Measurements from ENCODE around the gene KCNJ14.

The KCNJ14 gene

GRCh38 chr19:48418317-48419064 lies 36.9 kb upstream of the KCNJ14 start:
- H3K9me3 ChIP-seq (ENCODE audit: insufficient read depth, low read length), result no peaks in the 10 kb centered on the region
- H3K36me3 ChIP-seq (ENCODE audit: low read length), result no peaks in the 10 kb centered on the region
- no peak overlapping the region for H3K27ac ChIP-seq (ENCODE audit: low read depth, low read length)
- no peaks in the 10 kb centered on the region for H3K9me2 ChIP-seq (replicated peaks; ENCODE audit: insufficient read depth, low read length)
- H3K4me2 ChIP-seq (ENCODE audit: low read depth, low read length, poor library complexity, severe bottlenecking), result peak overlapping the region; percentile 49
- peak overlapping the region; percentile 42; the same call in 1 of the 2 replicates for H3K9ac ChIP-seq (ENCODE audit: low read length)
- no peaks in the 10 kb centered on the region for H3K79me2 ChIP-seq (ENCODE audit: insufficient read depth, low read length)
- H3K4me3 ChIP-seq (ENCODE audit: insufficient read depth, low read length, poor library complexity, severe bottlenecking), result no peak overlapping the region
- TF ChIP-seq CTCF (IDR thresholded peaks at IDR 0.05; ENCODE audit: insufficient read depth, low read length, poor library complexity, severe bottlenecking) (no peak), EZH2phosphoT487 (conservative IDR thresholded peaks at IDR 0.05; ENCODE audit: low read length) (no peak)
- H3K27me3 ChIP-seq (ENCODE audit: low read length), result no peaks in the 10 kb centered on the region
- H4K20me1 ChIP-seq (ENCODE audit: low read depth, low read length), result no peaks in the 10 kb centered on the region
- peak overlapping the region; percentile 98 for H2AFZ ChIP-seq (ENCODE audit: low read depth, low read length, severe bottlenecking)
- no peaks in the 10 kb centered on the region for H3F3A ChIP-seq (ENCODE audit: insufficient read depth)

- H3K79me2 ChIP-seq (ENCODE audit: insufficient read depth, low read length), result no peaks in the 10 kb centered on the region
- peak overlapping the region; percentile 49 for H3K4me2 ChIP-seq (ENCODE audit: low read depth, low read length, poor library complexity, severe bottlenecking)
- H3K9me3 ChIP-seq (ENCODE audit: insufficient read depth, low read length), result no peaks in the 10 kb centered on the region
- no peaks in the 10 kb centered on the region for H3K36me3 ChIP-seq (ENCODE audit: low read length)
- H4K20me1 ChIP-seq (ENCODE audit: low read depth, low read length), result no peaks in the 10 kb centered on the region
- TF ChIP-seq CTCF (IDR thresholded peaks at IDR 0.05; ENCODE audit: insufficient read depth, low read length, poor library complexity, severe bottlenecking) (no peak), EZH2phosphoT487 (conservative IDR thresholded peaks at IDR 0.05; ENCODE audit: low read length) (no peak)
- no peaks in the 10 kb centered on the region for H3K9me2 ChIP-seq (replicated peaks; ENCODE audit: insufficient read depth, low read length)
- no peak overlapping the region for H3K27ac ChIP-seq (ENCODE audit: low read depth, low read length)
- H3K4me3 ChIP-seq (ENCODE audit: insufficient read depth, low read length, poor library complexity, severe bottlenecking), result peak overlapping the region; percentile 48
- no peaks in the 10 kb centered on the region for H3F3A ChIP-seq (ENCODE audit: insufficient read depth)
- H3K27me3 ChIP-seq (ENCODE audit: low read length), result no peaks in the 10 kb centered on the region
- peak overlapping the region; percentile 42; the same call in 1 of the 2 replicates for H3K9ac ChIP-seq (ENCODE audit: low read length)
- peak overlapping the region; percentile 98 for H2AFZ ChIP-seq (ENCODE audit: low read depth, low read length, severe bottlenecking)
Measured at GRCh38 chr19:48419158-48419920, 36.0 kb upstream of the KCNJ14 start.

- Histone ChIP-seq H3F3A (ENCODE audit: insufficient read depth) (no peaks in the 10 kb centered on the region), H2AFZ (ENCODE audit: low read depth, low read length, severe bottlenecking) (no peak overlapping the region), H3K27ac (ENCODE audit: low read depth, low read length) (no peak overlapping the region), H3K79me2 (ENCODE audit: insufficient read depth, low read length) (no peaks in the 10 kb centered on the region), H3K36me3 (ENCODE audit: low read length) (no peaks in the 10 kb centered on the region), H3K4me3 (ENCODE audit: insufficient read depth, low read length, poor library complexity, severe bottlenecking) (no peak overlapping the region), H3K4me2 (ENCODE audit: low read depth, low read length, poor library complexity, severe bottlenecking) (no peak overlapping the region), H3K27me3 (ENCODE audit: low read length) (no peaks in the 10 kb centered on the region), H3K9me2 (replicated peaks; ENCODE audit: insufficient read depth, low read length) (no peaks in the 10 kb centered on the region), H3K9ac (ENCODE audit: low read length) (no peak overlapping the region), H4K20me1 (ENCODE audit: low read depth, low read length) (no peaks in the 10 kb centered on the region), H3K9me3 (ENCODE audit: insufficient read depth, low read length) (no peaks in the 10 kb centered on the region)
- TF ChIP-seq CTCF (IDR thresholded peaks at IDR 0.05; ENCODE audit: insufficient read depth, low read length, poor library complexity, severe bottlenecking) (no peak), EZH2phosphoT487 (conservative IDR thresholded peaks at IDR 0.05; ENCODE audit: low read length) (no peak)
Measured at GRCh38 chr19:48421548-48421947, 33.8 kb upstream of the KCNJ14 start.

All from SU-DHL-6 (cell line).